ENCODE data around the gene CYBA.

DNA sequence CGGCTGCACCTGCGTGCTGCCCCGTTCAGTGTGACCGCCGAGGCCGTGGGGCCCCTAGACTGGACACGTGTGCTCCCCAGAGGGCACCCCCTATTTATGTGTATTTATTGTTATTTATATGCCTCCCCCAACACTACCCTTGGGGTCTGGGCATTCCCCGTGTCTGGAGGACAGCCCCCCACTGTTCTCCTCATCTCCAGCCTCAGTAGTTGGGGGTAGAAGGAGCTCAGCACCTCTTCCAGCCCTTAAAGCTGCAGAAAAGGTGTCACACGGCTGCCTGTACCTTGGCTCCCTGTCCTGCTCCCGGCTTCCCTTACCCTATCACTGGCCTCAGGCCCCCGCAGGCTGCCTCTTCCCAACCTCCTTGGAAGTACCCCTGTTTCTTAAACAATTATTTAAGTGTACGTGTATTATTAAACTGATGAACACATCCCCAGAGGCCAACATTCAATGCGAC is 10.8 kb downstream of the CYBA start:
- TF ChIP-seq ZNF207 (IDR thresholded peaks at IDR 0.05; ENCODE audit: borderline replicate concordance) (no peak), BHLHE40 (IDR thresholded peaks at IDR 0.05; ENCODE audit: borderline replicate concordance in 1 of 2, low read depth in 2 of 2, low read length in 1 of 2) (no peak), BRCA1 (IDR thresholded peaks at IDR 0.05; ENCODE audit: low read depth, low read length) (no peak), POLR2A (IDR thresholded peaks at IDR 0.05; ENCODE audit: low read depth, low read length) (peak; percentile 62), HDAC6 (IDR thresholded peaks at IDR 0.05; ENCODE audit: unreplicated experiment) (no peak), CHD2 (IDR thresholded peaks at IDR 0.05; ENCODE audit: borderline replicate concordance, low read depth, low read length) (no peak), HDAC2 (IDR thresholded peaks at IDR 0.05) (no peak), POLR2AphosphoS5 (IDR thresholded peaks at IDR 0.05; ENCODE audit: low read length) (no peak), ZNF592 (IDR thresholded peaks at IDR 0.05) (no peak), ETV6 (conservative IDR thresholded peaks at IDR 0.05 in 1 of 2, IDR thresholded peaks at IDR 0.05 in 1 of 2; ENCODE audit: borderline replicate concordance in 1 of 2, low read depth in 1 of 2) (no peak)
- TF ChIP-seq, protein P1, sequence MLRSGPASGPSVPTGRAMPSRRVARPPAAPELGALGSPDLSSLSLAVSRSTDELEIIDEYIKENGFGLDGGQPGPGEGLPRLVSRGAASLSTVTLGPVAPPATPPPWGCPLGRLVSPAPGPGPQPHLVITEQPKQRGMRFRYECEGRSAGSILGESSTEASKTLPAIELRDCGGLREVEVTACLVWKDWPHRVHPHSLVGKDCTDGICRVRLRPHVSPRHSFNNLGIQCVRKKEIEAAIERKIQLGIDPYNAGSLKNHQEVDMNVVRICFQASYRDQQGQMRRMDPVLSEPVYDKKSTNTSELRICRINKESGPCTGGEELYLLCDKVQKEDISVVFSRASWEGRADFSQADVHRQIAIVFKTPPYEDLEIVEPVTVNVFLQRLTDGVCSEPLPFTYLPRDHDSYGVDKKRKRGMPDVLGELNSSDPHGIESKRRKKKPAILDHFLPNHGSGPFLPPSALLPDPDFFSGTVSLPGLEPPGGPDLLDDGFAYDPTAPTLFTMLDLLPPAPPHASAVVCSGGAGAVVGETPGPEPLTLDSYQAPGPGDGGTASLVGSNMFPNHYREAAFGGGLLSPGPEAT (IDR thresholded peaks at IDR 0.05; ENCODE audit: low read depth) = no peak
- TF ChIP-seq, protein P2, sequence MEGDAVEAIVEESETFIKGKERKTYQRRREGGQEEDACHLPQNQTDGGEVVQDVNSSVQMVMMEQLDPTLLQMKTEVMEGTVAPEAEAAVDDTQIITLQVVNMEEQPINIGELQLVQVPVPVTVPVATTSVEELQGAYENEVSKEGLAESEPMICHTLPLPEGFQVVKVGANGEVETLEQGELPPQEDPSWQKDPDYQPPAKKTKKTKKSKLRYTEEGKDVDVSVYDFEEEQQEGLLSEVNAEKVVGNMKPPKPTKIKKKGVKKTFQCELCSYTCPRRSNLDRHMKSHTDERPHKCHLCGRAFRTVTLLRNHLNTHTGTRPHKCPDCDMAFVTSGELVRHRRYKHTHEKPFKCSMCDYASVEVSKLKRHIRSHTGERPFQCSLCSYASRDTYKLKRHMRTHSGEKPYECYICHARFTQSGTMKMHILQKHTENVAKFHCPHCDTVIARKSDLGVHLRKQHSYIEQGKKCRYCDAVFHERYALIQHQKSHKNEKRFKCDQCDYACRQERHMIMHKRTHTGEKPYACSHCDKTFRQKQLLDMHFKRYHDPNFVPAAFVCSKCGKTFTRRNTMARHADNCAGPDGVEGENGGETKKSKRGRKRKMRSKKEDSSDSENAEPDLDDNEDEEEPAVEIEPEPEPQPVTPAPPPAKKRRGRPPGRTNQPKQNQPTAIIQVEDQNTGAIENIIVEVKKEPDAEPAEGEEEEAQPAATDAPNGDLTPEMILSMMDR (IDR thresholded peaks at IDR 0.05 in 2 of 3, conservative IDR thresholded peaks at IDR 0.05 in 1 of 3; ENCODE audit: control insufficient read depth in 2 of 3, extremely low read depth in 1 of 3, insufficient read depth in 1 of 3, low read depth in 3 of 3, low read length in 3 of 3) = no peak
- TF ChIP-seq, protein P3, sequence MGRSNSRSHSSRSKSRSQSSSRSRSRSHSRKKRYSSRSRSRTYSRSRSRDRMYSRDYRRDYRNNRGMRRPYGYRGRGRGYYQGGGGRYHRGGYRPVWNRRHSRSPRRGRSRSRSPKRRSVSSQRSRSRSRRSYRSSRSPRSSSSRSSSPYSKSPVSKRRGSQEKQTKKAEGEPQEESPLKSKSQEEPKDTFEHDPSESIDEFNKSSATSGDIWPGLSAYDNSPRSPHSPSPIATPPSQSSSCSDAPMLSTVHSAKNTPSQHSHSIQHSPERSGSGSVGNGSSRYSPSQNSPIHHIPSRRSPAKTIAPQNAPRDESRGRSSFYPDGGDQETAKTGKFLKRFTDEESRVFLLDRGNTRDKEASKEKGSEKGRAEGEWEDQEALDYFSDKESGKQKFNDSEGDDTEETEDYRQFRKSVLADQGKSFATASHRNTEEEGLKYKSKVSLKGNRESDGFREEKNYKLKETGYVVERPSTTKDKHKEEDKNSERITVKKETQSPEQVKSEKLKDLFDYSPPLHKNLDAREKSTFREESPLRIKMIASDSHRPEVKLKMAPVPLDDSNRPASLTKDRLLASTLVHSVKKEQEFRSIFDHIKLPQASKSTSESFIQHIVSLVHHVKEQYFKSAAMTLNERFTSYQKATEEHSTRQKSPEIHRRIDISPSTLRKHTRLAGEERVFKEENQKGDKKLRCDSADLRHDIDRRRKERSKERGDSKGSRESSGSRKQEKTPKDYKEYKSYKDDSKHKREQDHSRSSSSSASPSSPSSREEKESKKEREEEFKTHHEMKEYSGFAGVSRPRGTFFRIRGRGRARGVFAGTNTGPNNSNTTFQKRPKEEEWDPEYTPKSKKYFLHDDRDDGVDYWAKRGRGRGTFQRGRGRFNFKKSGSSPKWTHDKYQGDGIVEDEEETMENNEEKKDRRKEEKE (IDR thresholded peaks at IDR 0.05) = no peak

Data from GM12878 (cell line).